Ishikawa (cell line): ENCODE results near the gene RXFP3.

Source experiments
- CEBPB ChIP-seq: IDR thresholded peaks from 2 replicates; pipeline ENCODE4 v1.6.1; 2012
- CREB1 ChIP-seq: IDR thresholded peaks from 2 replicates; pipeline ENCODE4 v1.6.1; 2012; ENCODE audit warnings: low read depth
- EGR1 ChIP-seq: IDR thresholded peaks from 2 replicates; pipeline ENCODE4 v1.6.1; 2012
- EP300 ChIP-seq: IDR thresholded peaks from 2 replicates; pipeline ENCODE4 v1.6.1; 2012; ENCODE audit warnings: borderline replicate concordance
- FOXM1 ChIP-seq: IDR thresholded peaks from 2 replicates; pipeline ENCODE4 v1.6.1; 2012; ENCODE audit warnings: low read depth, borderline replicate concordance
- MAX ChIP-seq: IDR thresholded peaks from 2 replicates; pipeline ENCODE4 v1.6.1; 2012
- NFIC ChIP-seq: IDR thresholded peaks from 2 replicates; pipeline ENCODE4 v1.6.1; 2012
- RAD21 ChIP-seq: IDR thresholded peaks from 2 replicates; pipeline ENCODE4 v1.6.1; 2012; ENCODE audit warnings: low read depth
- REST ChIP-seq: IDR thresholded peaks from 2 replicates; pipeline ENCODE4 v1.6.1; 2012; ENCODE audit warnings: low read depth, mild to moderate bottlenecking
- TAF1 ChIP-seq: IDR thresholded peaks from 2 replicates; pipeline ENCODE4 v1.6.1; 2012; ENCODE audit warnings: low read depth, mild to moderate bottlenecking
- TCF12 ChIP-seq: IDR thresholded peaks from 2 replicates; pipeline ENCODE4 v1.6.1; 2012; ENCODE audit warnings: low read depth
- TEAD4 ChIP-seq: IDR thresholded peaks from 2 replicates; pipeline ENCODE4 v1.6.1; 2012
- USF1 ChIP-seq: IDR thresholded peaks from 2 replicates; pipeline ENCODE4 v1.6.1; 2012
- YY1 ChIP-seq: IDR thresholded peaks from 2 replicates; pipeline ENCODE4 v1.6.1; 2012; ENCODE audit warnings: low read depth
- ZBTB7A ChIP-seq: IDR thresholded peaks from 2 replicates; pipeline ENCODE4 v1.6.1; 2012; ENCODE audit warnings: low read depth

The RXFP3 gene

GRCh38 chr5:33939556-33940262 is 3.5 kb downstream of the RXFP3 start:
- no peak for TF ChIP-seq USF1
- TF ChIP-seq TCF12 = no peak
- TF ChIP-seq MAX = no peak
- TF ChIP-seq EGR1 = no peak
- TF ChIP-seq TEAD4 = no peak
- TF ChIP-seq CREB1 = no peak
- no peak for TF ChIP-seq EP300
- TF ChIP-seq CEBPB = no peak
- TF ChIP-seq ZBTB7A = no peak
- no peak for TF ChIP-seq RAD21
- TF ChIP-seq REST = no peak
- no peak for TF ChIP-seq FOXM1
- TF ChIP-seq NFIC = no peak
- no peak for TF ChIP-seq TAF1
- TF ChIP-seq YY1 = no peak

- no peak for TF ChIP-seq ZBTB7A
- TF ChIP-seq TAF1 = no peak
- TF ChIP-seq RAD21 = no peak
These were observed 4.9 kb downstream of the RXFP3 start for GRCh38 chr5:33941090-33941489.

- TF ChIP-seq NFIC (no peak), MAX (no peak), TCF12 (no peak), YY1 (no peak), EP300 (no peak), FOXM1 (no peak), CREB1 (no peak), RAD21 (no peak), REST (no peak), ZBTB7A (no peak), USF1 (no peak), EGR1 (no peak), CEBPB (no peak)
These were observed 8.5 kb downstream of the RXFP3 start for GRCh38 chr5:33944543-33945132.

GRCh38 chr5:33957577-33958150 is 21.5 kb downstream of the RXFP3 start:
- TF ChIP-seq USF1 (no peak), NFIC (no peak), TCF12 (no peak), ZBTB7A (no peak), TEAD4 (no peak), EP300 (no peak), TAF1 (no peak), YY1 (no peak), CREB1 (no peak), FOXM1 (no peak), EGR1 (no peak), RAD21 (no peak)

GRCh38 chr5:33958176-33958575 is 22.0 kb downstream of the RXFP3 start:
- TF ChIP-seq CEBPB = no peak
- no peak for TF ChIP-seq TCF12
